NCI-H2107 treated with DMSO at 0.1 percent for 48 hours (cell line): ENCODE measurements around the gene TCP11L2.
"Not testable (repeated sequence)": the region's sequence is repeated elsewhere in the genome, so short reads cannot be mapped to it uniquely, and the experiment has no call there.

Source experiments
- DNase-seq: peaks from one replicate; lab custom pipeline; 2025; ENCODE audit not compliant: unreplicated experiment; lab: John Stamatoyannopoulos, UW

Gene TCP11L2

GRCh38 chr12:106341086-106341877 lies 38.7 kb downstream of the TCP11L2 start:
- no peak for DNase-seq

GRCh38 chr12:106342397-106343213 lies 40.1 kb downstream of the TCP11L2 start:
- DNase-seq: no peak

- DNase-seq: no peak
These were observed 40.6 kb downstream of the TCP11L2 start for GRCh38 chr12:106343214-106343528.

- no peak for DNase-seq
These were observed 41.6 kb downstream of the TCP11L2 start for GRCh38 chr12:106344131-106344530.

- DNase-seq: peak; percentile 59
These were observed 43.2 kb downstream of the TCP11L2 start for GRCh38 chr12:106345746-106346145.

- no peak for DNase-seq
These were observed 45.9 kb downstream of the TCP11L2 start for GRCh38 chr12:106348411-106348810.

- no peak for DNase-seq
These were observed 50.6 kb downstream of the TCP11L2 start for GRCh38 chr12:106353175-106353574.

GRCh38 chr12:106357549-106358395 lies 55.2 kb downstream of the TCP11L2 start, which contains the start of gene POLR3B:
TSS of gene POLR3B (plus strand) at chr12:106357748. CDS start at chr12:106357880, 132 bp downstream.
- DNase-seq: peak; percentile 95

GRCh38 chr12:106358396-106359241 lies 56.1 kb downstream of the TCP11L2 start:
- DNase-seq: peak; percentile 47

GRCh38 chr12:106359646-106360399 lies 57.3 kb downstream of the TCP11L2 start:
- no peak for DNase-seq

GRCh38 chr12:106360400-106360994 lies 58.0 kb downstream of the TCP11L2 start:
- no peak for DNase-seq

GRCh38 chr12:106362971-106363370 lies 60.4 kb downstream of the TCP11L2 start:
- no peak for DNase-seq

GRCh38 chr12:106364261-106364660 lies 61.7 kb downstream of the TCP11L2 start:
- DNase-seq: peak; percentile 30

- DNase-seq: no peak
These were observed 67.3 kb downstream of the TCP11L2 start for GRCh38 chr12:106369624-106370346.

- no peak for DNase-seq
These were observed 76.3 kb downstream of the TCP11L2 start for GRCh38 chr12:106378788-106379187.

GRCh38 chr12:106380954-106381353 lies 78.4 kb downstream of the TCP11L2 start:
- no peak for DNase-seq

- not testable (repeated sequence) for DNase-seq
These were observed 79.3 kb downstream of the TCP11L2 start for GRCh38 chr12:106381866-106382265.

- DNase-seq: no peak
These were observed 84.4 kb downstream of the TCP11L2 start for GRCh38 chr12:106386813-106387535.
